Measurements from ENCODE around the gene SASS6.

SASS6 gene, protein sequence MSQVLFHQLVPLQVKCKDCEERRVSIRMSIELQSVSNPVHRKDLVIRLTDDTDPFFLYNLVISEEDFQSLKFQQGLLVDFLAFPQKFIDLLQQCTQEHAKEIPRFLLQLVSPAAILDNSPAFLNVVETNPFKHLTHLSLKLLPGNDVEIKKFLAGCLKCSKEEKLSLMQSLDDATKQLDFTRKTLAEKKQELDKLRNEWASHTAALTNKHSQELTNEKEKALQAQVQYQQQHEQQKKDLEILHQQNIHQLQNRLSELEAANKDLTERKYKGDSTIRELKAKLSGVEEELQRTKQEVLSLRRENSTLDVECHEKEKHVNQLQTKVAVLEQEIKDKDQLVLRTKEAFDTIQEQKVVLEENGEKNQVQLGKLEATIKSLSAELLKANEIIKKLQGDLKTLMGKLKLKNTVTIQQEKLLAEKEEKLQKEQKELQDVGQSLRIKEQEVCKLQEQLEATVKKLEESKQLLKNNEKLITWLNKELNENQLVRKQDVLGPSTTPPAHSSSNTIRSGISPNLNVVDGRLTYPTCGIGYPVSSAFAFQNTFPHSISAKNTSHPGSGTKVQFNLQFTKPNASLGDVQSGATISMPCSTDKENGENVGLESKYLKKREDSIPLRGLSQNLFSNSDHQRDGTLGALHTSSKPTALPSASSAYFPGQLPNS

DNA sequence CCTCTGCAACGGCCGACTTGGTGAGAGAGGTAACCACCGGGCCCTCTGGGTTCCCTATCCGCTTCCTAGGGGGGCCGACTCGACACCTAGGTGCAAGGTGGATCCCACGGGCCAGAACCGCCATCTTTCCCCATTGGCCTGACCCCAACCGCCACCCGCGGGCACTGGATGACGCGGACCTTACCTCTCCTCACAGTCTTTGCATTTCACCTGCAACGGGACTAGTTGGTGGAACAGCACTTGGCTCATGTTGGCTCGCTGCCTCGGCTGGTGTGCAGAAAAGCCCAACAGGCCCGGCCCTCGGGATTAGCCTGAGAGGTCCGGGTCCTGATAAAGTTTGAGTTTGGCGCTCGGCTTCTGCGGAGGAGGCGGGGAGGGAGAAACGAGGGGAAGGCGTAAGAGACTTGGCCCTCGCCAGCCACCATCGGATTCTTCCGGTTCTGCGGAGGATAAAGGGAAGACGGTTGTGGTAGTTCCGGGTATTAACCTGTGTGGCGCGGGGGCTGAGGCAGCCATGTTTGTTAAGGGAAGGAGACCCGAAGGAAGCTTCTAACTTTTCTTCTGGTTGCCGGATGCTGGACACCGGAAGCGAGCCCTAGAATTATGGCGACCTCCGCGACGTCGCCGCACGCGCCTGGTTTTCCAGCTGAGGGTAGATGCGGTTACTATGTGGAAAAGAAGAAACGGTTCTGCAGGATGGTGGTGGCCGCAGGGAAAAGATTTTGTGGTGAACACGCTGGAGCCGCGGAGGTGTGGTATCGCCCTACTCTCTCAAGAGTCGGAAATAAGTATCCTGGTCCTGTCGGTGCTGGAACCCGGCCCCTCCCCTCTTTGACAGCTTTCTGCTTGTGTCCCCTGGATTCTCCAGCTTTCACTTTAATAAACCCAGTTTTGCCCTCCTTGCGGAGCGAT, at the start of gene SASS6, which contains the start of gene TRMT13:
SASS6 (minus strand) TSS at position 365 of the 912 bp plus-strand sequence; CDS start at position 249, 116 bp downstream.
TRMT13 (plus strand) TSS at position 598 of the 912 bp plus-strand sequence; CDS start at position 604, 6 bp downstream.
- DNase-seq (ENCODE audit: low read depth in 2 of 2) = peak; percentile 89 to 91

DNA sequence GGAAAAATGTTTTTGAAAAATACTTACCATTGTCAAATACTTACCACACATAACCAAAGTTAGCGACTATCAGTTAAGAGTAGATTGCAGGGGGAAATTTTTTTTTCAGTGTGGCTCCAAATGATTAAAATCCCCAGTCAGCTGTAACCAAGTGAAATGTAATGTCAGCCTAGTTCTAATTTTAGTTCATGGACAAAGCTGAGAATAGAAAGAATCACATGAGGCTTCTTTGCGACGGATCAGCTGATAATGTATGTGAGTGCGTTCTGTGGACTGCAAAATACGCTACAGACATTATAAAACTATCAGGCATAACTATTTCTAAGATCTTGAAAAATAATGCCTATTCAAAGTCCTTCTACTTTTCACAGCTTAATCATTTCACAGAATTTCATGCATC, 45.4 kb upstream of the SASS6 start, which contains the start of gene LRRC39:
LRRC39 (minus strand) TSS at position 166 of the 400 bp plus-strand sequence. CDS start 9,740 bp downstream, outside the sequence.
- no peak for DNase-seq (ENCODE audit: low read depth in 2 of 2)

DNA sequence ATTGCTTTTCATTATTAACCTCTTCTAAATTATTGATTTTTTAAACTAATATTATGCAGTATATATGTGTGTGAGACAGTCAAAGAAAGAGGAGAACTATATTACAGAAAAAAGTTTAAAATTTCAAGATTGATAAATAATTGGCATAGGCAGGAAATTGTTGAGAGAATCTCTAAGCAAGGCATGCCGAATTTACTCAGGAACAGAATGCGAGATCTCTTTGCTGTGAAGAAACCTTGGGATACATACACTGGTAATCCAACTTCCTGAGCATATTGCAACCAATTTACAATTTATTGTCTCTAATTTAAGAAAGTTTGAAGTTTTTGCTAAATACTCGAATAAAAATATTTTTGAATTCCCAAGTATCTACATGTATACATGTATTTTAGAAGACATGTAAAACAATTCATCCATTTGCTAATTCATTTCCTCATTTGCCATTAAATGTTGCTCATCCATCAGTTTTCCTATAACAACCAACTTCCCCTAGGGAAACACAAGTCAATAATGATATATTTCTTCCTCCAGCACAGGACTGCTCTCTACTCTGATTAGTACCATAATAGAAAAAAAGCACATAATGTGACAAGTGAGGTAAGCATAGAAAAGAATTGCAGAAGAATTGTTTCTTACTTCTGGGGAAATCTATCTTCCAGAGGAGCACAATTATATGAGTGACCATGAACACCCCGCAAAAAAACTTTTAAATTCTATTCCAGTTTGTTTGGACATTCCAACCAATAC, 44.7 kb upstream of the SASS6 start:
- DNase-seq (ENCODE audit: low read depth in 2 of 2) = no peak

DNA sequence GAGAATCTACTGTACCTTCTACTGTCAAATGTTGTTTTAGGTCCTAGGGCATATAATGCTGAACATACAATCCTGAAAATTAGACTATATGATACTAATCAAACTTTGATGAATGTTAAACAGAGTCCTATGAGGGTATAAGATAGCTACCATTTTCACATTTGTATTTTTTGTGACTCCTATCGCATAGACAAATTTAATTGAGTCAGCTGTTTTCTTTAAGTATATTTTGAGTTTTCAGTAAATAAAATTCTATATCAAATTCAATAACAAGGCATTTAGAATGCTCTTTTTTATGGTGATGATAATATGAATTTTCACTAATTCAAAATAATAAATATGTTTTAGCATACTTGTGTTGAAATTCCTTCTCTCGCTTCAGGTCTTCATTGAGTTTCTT, 35.3 kb upstream of the SASS6 start:
- no peak for DNase-seq (ENCODE audit: low read depth in 2 of 2)

DNA sequence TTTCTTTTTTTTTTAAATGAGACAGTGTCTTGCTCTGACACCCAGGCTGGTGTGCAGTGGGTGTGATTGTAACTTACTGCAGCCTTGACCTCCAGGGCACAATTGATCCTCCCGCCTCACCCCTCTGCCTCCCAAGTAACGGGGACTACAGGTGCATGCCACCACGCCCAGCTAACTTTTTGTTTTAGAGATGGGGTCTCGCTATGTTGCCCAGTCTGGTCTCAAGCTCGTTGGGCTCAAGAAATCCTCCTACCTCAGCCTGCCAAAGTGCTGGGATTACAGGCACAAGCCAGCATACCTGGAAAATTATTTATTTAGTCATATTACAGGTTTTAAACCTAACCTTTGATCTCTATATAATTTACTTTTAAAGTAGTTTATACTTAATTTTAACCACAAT, 32.0 kb upstream of the SASS6 start:
- DNase-seq (ENCODE audit: low read depth in 2 of 2) = no peak

DNA sequence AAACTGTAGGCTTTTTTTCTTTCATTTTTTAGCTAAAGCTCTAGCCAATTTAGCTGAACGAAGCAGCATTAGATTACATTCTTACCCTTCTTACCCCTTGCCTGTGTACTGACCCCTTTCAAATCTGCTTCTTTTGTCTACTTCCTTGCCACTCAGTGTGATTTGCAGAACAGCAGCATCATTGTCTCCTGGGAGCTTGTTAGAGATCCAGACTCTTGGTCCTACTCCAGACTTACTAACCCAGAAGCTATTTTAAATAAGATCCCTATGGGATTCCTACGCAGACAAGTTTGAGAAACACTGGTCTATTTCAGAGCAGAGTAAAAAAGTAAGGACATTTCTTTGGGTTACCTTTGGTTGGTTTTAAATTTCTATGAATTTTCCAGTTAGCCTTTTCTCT, 31.5 kb upstream of the SASS6 start:
- no peak for DNase-seq (ENCODE audit: low read depth in 2 of 2)

DNA sequence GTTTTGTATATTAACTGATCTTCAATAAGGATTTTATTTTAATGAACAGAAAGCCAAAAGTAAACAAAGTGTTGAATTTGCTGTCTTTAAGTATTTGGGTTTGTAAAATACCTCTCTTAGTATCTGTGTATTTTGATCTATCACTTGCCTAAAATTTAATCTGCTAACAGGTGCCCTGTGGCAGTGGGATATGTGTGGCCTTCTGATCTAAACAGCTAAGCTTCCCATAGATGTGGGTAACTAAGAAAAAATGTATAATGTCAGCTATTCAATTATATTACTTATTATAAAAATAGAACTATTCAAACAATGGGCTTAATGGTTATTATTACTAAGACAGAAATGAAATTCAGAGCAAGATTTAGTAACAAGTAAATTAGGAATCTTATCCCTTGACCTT, 30.2 kb upstream of the SASS6 start:
- no peak for DNase-seq (ENCODE audit: low read depth in 2 of 2)

DNA sequence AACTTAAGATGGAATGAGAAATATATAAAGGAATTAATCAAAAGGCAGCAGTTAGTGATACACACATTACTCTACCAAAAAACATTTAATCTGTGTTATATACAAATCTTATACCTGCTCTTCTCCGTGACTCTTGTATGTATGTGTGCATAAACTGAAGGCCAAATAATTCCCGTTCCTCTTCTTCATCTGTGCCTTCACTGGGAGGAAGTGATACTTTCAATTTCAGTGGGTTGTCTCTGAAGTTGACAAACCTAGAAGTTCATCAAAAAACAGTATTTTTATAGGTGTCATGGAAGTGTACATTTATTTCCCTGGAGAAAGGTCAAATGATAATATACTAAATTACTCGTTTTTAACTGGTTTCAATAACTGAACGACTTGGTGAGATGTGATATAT, 19.5 kb upstream of the SASS6 start:
- DNase-seq (ENCODE audit: low read depth in 2 of 2) = no peak

DNA sequence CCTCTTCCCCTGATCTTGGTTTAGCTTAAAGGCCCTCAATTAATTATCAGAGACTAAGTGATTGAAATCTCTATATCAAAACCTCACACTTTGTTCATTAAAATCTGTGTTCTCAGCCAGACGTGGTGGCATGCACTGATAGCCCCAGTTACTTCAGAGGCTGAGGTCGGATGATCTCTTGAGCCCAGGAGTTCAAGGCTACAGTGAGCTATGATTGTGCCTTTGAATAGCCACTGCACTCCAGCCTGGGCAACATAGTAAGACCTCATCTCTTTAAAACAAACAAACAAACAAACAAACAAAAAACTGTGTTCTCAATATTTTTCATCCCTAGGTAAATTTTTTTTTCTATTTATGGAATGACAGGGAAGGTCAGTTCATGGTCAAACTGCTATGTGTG, 18.9 kb upstream of the SASS6 start:
- no peak for DNase-seq (ENCODE audit: low read depth in 2 of 2)

DNA sequence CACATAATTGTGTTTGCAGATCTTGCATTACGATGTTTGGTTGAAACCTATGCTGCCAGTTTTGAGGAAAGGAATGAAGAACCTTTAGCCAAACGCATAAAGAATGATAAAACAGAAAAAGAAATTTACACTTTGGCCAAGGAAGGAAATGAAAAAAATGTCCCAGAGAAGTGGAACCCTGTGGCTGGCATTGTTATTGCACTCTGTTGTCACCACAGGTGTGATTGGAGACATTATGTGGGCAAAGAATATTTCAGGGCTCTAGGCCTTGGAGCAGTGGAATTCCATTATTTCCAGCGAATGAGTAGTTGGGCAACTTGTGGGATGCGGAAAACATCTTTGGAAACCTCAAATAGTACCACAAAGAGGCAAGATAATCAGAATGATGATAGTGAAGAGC, 15.1 kb upstream of the SASS6 start:
- DNase-seq (ENCODE audit: low read depth in 2 of 2) = no peak

DNA sequence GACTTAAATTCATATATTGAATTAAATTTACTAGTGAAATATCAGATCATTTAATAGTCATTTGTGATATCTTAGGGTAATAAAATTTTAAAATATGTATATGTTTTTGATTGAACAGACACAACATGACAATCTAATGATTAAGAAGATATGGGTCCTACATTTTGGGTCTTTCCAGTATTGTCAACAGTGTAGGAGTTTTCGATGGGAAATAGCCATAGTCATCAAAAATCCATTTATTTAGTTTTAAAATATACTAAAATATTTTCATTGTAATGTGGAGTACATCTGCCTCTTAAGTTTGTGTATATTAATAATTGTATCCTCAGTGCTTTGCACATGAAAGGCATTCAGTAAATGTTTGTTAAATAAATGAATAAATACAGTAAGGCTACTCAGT, 14.2 kb upstream of the SASS6 start:
- no peak for DNase-seq (ENCODE audit: low read depth in 2 of 2)

DNA sequence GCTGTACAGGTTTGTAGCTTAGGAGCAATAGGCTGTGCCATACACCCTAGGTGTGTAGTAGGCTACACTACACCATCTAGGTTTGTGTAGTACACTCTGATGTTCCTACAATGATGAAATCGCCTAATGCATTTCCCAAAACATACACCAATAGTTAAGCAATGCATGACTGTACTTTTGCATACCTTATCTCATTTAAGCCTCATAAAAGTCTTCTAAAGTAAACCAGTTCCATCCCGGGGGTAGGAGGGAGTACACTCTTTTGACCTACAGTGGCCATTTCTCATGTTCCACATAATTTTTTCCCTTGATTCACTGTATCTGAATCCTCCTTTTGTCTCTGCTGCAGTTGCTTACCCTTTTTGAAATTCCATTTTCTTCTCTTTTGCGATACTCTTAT, 12.4 kb upstream of the SASS6 start:
- no peak for DNase-seq (ENCODE audit: low read depth in 2 of 2)

DNA sequence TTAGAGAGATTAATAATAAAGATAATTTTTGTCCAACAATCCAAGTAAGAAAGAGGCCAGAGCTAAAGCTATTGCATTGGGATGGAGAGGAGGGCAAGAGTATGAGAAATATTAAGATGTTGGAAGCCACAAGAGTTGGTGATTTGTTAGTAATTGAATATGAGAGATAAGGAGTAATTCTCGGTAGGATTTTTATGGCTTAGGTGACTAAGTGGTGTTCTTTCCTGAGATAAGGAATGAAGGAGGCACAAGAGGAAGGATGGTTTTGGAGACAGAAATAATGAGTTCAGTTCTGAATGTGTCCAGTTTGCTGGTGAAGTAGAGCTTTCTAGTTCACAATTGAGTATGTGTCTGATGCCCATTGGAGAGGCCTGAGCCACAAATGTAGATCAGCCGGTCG, 9.6 kb upstream of the SASS6 start:
- no peak for DNase-seq (ENCODE audit: low read depth in 2 of 2)

DNA sequence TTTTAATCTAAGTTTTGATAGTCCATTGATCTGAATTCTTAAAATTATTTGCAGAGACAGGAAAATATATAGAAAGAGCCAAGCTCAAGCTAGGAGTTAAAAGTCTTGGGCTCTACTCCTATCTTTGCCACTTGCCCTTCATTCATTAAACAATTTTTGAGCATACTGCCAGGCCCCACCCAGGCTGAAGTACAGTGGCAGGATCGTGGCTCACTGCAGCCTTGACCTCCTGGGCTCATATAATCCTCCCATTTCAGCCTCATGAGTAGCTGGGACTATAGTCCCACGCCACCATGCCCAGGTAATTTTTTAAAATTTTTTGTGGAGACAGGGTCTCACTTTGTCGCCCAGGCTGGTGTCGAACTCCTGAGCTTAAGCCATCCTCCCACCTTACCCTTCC, 8.5 kb upstream of the SASS6 start:
- no peak for DNase-seq (ENCODE audit: low read depth in 2 of 2)

DNA sequence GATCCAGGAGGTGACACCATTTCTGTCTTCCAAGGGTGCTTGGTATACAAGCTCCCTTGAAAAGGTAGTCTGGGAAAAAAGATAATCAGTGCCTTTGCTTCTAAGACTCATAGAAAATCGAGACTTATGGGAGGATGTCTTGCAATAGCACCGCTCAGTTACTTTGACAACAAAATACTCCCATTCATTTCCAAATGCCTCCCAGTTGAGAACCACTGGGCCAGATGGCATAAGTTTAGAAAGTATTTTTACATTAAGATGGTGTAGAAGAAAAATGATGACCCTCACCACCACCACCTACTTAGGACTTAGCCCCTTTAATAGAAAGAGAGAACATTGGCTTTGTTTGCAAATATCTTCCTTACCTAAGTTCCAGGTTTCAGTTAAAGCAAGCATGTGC, 4.9 kb upstream of the SASS6 start:
- no peak for DNase-seq (ENCODE audit: low read depth in 2 of 2)

DNA sequence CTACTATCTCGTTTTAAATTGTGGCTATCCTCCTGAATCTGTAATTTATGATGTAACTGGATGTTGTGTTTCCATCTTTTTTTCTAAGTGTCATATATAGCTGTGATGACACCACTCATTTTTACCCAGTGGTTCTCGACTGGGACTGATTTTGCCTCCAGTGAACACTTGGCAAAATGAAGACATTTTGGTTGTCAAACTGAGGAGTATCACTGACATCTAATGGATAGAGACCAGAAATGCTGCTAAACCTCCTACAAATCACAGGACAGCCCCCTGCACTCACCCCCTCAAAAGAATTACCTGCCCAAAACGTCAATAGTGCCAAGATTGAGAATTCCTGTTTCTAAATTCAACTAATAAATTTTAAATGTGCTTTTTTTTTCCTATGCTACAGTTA, 2.1 kb upstream of the SASS6 start:
- no peak for DNase-seq (ENCODE audit: low read depth in 2 of 2)

DNA sequence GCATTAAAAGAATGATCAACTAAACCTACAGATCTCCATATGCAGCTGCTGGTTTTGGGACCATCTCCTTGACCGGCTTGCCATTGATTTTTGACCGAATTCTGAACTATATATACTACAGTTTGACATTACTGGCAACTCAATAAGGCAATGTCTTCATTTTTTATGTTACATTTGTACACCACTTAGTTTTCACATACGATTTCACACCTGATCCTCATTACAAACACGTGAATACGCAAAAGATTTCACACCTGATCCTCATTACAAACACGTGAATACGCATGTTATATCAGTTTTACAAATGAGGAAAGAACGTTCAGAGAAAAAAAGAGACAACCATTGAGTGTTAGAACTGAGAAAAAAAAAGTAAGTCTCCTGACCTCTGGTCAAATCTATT, 1.1 kb downstream of the SASS6 start:
- no peak for DNase-seq (ENCODE audit: low read depth in 2 of 2)

DNA sequence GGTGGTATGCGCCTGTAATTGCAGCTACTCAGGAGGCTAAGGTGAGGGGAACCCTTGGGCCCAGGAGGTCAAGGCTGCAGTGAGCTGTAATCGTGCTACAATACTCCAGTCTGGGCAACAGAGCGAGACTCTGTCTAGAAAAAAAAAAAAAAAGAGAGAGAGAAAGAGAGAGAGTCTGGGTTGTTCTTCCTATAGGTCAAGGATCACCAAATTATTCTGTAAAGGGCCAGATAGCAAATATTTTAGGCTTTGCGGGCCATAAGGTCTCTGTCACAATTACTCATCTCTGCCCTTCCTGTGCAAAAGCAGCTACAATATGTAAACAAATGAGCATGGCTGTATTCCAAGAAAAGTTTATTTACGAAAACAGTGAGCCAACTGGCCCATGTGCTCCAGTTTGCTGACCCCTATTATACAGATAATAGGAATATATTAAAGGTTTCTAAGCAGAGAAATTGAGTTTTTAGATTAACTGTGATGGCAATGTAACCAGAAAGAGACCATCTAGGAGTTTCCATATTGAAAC, 2.1 kb downstream of the SASS6 start:
- no peak for DNase-seq (ENCODE audit: low read depth in 2 of 2)

DNA sequence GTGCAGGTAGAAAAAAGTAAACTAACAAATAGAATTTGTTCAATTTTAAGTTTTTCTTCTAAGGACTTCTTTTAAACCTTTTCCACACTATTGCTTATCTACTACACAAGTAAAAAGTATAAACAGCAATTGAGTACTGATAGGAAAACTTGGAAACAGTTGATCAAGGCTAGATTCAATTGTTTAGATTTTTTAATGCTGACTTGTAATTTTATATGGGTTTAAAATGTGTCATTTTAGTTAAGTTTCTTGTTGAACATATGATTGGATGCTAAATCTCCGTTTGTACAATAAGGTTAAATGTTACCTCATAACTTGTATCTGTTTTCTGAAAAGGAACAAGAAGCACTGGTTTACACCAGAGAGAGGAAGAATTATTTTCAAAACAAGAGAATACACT, 5.5 kb downstream of the SASS6 start:
- no peak for DNase-seq (ENCODE audit: low read depth in 2 of 2)

DNA sequence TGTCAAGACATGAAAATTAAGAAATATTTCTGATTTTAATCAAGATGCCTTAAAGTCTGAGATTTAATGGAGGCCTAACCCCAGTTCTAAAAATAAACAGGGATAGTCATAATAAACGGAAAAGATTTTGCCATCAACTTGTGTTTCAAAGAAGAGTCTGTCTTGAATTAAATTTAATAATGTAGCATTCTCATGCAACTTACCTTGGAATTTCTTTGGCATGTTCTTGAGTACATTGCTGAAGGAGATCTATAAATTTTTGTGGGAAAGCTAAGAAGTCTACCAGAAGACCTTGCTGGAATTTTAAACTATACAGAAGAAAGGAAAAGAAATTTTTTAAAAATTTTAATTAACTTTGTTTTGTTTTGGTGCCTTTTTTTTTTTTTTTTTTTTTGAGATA, 10.6 kb downstream of the SASS6 start:
- no peak for DNase-seq (ENCODE audit: low read depth in 2 of 2)

DNA sequence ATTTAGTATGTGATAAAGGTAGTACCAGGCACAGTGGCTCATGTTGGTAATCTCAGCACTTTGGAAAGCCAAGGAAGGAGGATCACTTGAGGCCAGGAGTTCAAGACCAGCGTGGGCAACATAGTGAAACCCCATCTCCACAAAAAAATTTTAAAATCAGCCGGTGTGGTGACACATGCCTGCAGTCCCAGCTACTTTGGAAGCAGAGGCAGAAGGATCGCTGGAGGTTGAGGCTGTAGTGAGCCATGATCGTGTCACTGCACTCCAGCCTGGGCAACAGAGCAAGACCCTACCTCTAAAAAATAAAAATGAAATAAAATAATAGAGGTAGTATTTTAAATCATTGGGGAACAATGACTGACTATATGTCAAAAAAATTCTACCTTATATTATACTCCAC, 17.2 kb downstream of the SASS6 start:
- no peak for DNase-seq (ENCODE audit: low read depth in 2 of 2)
